HG02798 (cell line): ENCODE measurements around the gene PNPLA2.

Experiments used
- ATAC-seq: cut with Tn5 transposase; IDR thresholded peaks from one replicate; pipeline ENCODE4 v1.9.1; 2021; ENCODE audit warnings: mild to moderate bottlenecking; ENCODE audit not compliant: unreplicated experiment, poor library complexity

PNPLA2 gene

GRCh38 chr11:854601-855329 lies 36.1 kb downstream of the PNPLA2 start:
- ATAC-seq, result no peak

GRCh38 chr11:855330-855674 lies 36.6 kb downstream of the PNPLA2 start:
- ATAC-seq, result no peak

- ATAC-seq, result no peak
Measured at GRCh38 chr11:855796-856195, 37.1 kb downstream of the PNPLA2 start.

- no peak for ATAC-seq
Measured at GRCh38 chr11:856397-856796, 37.7 kb downstream of the PNPLA2 start.

GRCh38 chr11:858053-858761 lies 39.5 kb downstream of the PNPLA2 start:
- ATAC-seq, result no peak

GRCh38 chr11:858762-859339 lies 40.1 kb downstream of the PNPLA2 start:
- no peak for ATAC-seq

GRCh38 chr11:859394-860131 lies 40.8 kb downstream of the PNPLA2 start:
- no peak for ATAC-seq

- ATAC-seq, result no peak
Measured at GRCh38 chr11:860234-861104, 41.8 kb downstream of the PNPLA2 start.

- ATAC-seq, result no peak
Measured at GRCh38 chr11:861105-861479, 42.4 kb downstream of the PNPLA2 start.

GRCh38 chr11:862081-862661 lies 43.5 kb downstream of the PNPLA2 start:
- ATAC-seq, result no peak

- no peak for ATAC-seq
Measured at GRCh38 chr11:862696-863022, 43.9 kb downstream of the PNPLA2 start.

GRCh38 chr11:863023-863909 lies 44.6 kb downstream of the PNPLA2 start:
- no peak for ATAC-seq

GRCh38 chr11:863910-864827 lies 45.5 kb downstream of the PNPLA2 start:
- no peak for ATAC-seq

- no peak for ATAC-seq
Measured at GRCh38 chr11:864898-865297, 46.2 kb downstream of the PNPLA2 start.

- ATAC-seq, result no peak
Measured at GRCh38 chr11:865462-866430, 47.0 kb downstream of the PNPLA2 start.

- ATAC-seq, result no peak
Measured at GRCh38 chr11:866481-866880, 47.8 kb downstream of the PNPLA2 start.

- ATAC-seq, result no peak
Measured at GRCh38 chr11:867856-868358, 49.2 kb downstream of the PNPLA2 start.
